KG1 (cell line): Measurements from ENCODE around the gene DNAJB14.
"Not testable (repeated sequence)": the region's sequence is repeated elsewhere in the genome, so short reads cannot be mapped to it uniquely, and the experiment has no call there.

ENCODE experiments used
- DNase-seq: peaks from one replicate; lab custom pipeline; 2025; lab: John Stamatoyannopoulos, UW

DNAJB14 gene

GRCh38 chr4:99946356-99947189 lies at the start of gene DNAJB14:
TSS of gene DNAJB14 (minus strand) at chr4:99946618. CDS start at chr4:99946571, 47 bp downstream.
- DNase-seq: peak; percentile 53

DNA sequence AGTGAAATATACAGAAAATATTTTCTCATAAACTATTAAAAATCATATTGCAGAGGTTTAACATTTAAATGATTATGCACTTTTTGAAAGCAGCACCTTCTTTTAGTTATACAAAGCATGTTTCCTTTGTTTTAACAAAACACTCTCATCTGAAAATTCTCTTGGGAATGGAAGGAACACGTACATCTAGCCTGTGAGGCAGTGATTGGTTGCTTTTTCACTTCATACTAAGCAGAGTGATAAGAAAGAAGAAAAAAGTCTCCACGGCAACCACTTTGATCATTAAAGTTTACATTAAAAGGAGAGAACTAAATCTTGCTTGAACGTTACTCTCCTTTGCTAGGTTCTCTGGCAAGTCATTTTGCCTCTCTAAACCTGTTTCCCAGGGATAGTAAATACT lies 45.3 kb upstream of the DNAJB14 start:
- no peak for DNase-seq

DNA sequence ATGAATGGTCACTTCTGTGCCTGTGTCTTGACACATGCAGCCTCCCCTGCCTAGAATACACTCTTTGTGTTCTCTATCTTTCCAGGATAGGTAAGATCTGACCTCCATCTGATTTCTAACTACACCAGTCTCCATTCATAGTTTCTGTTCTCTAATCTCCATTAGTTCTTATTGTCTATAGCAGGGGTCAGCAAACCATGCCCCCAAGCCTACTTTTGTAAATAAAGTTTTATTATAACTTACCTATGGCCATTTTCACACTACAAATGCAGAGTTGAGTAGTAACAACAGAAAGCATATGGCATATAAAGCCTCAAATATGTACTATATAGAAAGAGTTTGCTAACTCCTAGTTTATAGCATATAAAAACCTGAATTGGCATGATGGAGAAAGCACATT lies 41.3 kb upstream of the DNAJB14 start:
- DNase-seq: no peak

- no peak for DNase-seq
Measured at GRCh38 chr4:99986792-99987191, 40.4 kb upstream of the DNAJB14 start.

DNA sequence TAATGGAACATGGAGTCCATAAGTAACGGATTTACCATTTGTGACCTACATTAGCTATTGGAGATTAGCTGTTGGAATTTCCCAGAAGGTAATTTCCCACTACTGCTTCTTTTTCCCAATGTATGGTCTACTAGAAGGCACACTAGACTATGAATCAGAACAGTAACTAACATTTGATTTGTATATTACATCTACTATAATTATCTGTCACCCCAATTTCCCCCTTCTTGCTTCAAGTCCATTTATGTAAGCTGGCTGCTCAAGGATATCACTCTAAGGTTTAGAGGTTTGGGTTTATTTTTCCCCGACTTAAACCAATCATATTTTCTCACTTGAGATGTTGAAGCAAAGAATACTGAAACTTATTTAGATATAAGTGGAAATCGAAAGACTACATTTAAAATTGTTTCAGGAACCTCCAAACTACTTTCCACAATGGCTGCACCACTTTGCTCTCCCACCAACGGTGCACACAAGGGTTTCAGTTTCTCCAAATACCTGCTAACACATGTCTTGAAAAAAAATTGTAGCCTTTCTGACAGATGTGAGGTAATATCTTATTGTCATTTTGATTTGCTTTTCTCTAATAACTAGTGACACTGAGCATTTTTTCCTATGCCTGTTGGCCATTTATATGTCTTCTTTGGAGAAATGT lies 37.0 kb upstream of the DNAJB14 start:
- no peak for DNase-seq

- DNase-seq: no peak
Measured at GRCh38 chr4:99979872-99980271, 33.5 kb upstream of the DNAJB14 start.

DNA sequence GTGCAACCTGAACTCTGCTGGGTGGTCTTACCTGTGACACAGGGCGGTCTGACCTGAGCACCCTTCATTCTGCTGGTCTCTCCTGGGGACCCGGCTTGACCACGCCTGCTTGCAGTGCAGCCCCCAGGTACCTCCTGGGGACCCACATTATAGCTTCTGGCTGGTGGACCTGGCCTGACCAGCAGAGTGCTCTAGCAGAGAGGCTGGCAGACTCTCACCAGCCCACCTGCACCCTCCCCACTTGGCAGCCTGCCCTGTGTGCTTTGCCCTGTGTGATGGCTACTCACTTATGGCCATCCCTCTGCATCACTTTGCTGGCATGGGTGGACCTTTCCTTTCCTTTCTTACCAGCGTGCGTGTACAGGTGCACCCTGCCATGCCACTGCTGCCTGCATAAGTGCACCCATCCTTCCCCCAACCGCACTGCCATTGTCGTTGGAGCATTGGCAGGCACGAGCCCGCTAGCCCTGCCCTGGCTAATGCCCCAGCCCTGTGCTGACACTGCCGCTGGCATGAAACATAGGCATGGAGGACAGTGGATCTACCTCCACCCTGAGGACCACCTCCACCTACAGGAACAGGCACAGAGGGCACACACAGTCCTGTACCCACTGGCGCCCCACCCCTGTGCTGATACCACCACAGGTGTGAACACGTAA lies 25.2 kb upstream of the DNAJB14 start:
- DNase-seq: no peak

DNA sequence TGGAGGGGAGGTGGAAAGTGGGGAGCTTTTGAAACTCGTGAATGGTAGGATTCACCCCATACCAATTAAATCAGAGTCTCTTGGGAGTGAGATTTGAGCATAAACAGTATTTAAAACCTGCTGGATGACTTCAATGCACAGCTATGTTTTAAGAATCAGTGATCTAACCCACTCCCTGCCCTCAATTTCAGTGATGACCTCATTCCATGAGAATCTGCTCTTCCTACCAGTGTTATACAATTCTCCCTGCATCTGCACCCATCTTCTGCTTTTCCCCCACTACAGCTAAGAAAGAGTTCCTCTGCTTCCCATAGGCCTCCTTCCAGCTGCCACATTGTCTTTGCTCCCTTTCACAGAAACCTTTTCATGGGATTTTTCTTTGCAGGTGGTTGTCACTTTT lies 21.9 kb upstream of the DNAJB14 start:
- no peak for DNase-seq

- DNase-seq: no peak
Measured at GRCh38 chr4:99966692-99967091, 20.3 kb upstream of the DNAJB14 start.

- DNase-seq: no peak
Measured at GRCh38 chr4:99965674-99966350, 19.4 kb upstream of the DNAJB14 start.

DNA sequence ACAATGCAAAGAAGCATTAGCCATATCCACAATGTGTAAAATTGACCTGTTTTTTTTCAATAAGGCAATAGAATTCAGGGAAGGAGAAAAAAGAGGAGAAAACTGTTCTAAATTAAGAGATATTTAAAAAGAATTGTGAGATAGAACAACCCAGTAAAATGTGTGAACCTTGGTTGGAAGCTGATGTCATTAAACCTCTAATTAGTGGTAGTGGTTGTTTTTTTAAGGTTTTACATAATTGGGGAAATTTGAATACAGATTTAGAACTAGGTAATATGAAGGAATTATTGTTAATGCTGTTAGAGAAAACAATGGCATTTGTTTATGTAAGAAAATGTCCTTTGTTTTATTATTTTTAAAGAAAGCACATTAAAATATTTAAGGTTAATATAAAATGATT lies 18.8 kb upstream of the DNAJB14 start:
- DNase-seq: no peak

DNA sequence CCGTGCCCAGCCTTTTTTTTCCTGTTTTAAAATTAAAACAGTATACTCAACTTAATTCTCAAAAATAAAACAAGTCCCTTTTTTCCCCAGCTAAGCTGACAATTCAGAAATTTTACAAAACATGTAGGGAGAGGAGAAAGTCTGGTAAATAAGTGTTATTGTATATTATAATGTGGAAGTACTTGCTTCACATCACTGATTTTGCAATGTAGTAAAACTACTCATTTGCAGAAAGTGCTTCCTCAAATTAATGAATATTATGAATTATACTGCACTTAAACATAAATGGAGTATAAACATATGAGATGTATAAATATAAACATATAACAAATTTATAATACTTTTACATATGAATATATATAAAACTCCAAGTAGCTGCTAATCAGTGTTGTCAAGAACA lies 15.3 kb upstream of the DNAJB14 start:
- DNase-seq: no peak

DNA sequence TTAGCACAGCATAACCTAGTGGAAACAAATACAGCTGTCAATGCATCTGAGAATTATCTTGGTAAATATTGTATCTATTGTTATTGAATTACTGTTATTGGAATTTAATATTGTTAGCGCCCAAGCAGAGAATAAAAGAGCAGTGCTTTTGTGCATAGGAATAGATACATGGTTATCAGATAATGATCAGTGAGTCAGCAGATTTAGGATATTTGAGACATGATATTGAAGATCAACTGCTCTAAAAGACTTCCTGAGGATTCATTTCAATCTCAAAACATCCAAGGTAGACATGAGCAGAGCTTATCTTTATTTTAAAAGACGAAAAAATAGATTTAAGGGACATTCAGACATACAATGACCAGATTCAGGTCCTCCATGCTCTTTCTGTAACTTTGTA lies 14.2 kb upstream of the DNAJB14 start:
- no peak for DNase-seq

- not testable (repeated sequence) for DNase-seq
Measured at GRCh38 chr4:99958207-99958606, 11.8 kb upstream of the DNAJB14 start.

DNA sequence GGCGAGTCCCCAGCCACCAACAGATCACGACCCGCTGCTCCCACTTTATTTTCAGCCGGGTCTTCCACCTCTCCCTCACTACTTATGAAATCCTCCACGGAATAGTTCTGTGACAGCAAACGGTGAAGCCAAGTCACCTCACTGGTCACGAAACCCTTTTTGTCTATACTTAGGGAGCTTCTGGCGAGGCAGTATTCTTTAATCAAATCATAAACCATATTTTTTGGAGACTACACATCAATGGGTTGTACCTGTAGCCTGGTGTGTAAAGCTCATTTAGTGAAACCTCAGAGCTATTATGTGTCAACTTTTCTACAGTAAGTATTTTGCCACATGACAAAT lies 4.5 kb upstream of the DNAJB14 start:
- no peak for DNase-seq

GRCh38 chr4:99949999-99950912 lies 3.8 kb upstream of the DNAJB14 start, which contains the start of gene H2AZ1:
TSS of gene H2AZ1 (minus strand) at chr4:99950275. CDS start at chr4:99950170, 105 bp downstream.
- DNase-seq: peak; percentile 95

GRCh38 chr4:99949034-99949998 lies 2.9 kb upstream of the DNAJB14 start:
- peak; percentile 91 for DNase-seq

DNA sequence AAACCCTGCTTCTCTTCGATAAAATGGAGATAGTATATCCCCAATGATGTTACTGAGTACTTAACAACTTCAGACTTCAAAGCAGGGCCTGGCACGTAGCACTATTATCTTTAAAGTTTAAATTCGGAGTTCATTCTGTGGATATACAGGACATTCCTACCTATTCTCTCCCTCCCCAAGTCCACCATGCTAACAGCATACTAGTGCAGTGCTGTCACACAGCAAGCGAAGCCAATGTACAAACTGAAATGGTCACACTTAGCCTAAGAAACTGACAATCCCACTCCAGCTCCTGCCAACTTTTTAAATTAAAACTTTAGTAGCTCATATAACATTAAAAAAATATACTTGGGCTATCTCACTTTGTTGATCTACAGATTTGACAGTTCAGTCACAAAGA lies 1.2 kb upstream of the DNAJB14 start:
- DNase-seq: no peak

DNA sequence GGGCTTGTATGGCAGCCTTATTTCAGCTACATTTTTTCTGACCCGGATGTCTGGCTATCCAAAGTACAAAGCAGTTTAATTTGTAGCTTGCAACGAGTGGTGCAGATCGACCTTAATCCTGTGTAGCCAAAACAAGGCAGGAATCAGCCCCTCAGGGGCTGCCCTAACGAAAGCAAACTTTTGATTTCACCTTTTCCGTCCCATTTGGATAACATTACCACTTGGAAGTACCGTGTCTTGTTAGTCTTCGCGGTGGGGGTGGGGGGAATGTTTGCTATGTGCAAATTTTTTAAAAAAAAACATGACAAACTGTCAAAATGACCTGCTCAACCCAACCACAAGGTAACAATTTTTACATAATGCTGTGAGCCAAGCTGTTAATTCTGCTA lies 766 bp upstream of the DNAJB14 start:
- no peak for DNase-seq

GRCh38 chr4:99945718-99946355 lies 581 bp downstream of the DNAJB14 start:
- DNase-seq: no peak
